ENCODE data around the gene EFCAB12.

Gene EFCAB12

GRCh38 chr3:129428376-129429079, at the start of gene EFCAB12:
Gene EFCAB12 (minus strand): TSS chr3:129428636. CDS start chr3:129428488, 148 bp downstream.
- peak within 1 kb of the TSS; percentile 82 to 84 for H3K4me3 Mint-ChIP-seq
- ATAC-seq (replicated peaks) (peak; percentile 95 to 98), DNase-seq (peak; percentile 85)
- H3K36me3 Mint-ChIP-seq = peaks cover 23 to 50% of the 10 kb centered on the region in 2 donors
- peaks cover 8 to 16% of the 10 kb centered on the region in 2 donors for H3K9me3 Mint-ChIP-seq
- peaks cover 40 to 57% of the 10 kb centered on the region in 2 donors for H3K4me1 Mint-ChIP-seq
- H3K27me3 Mint-ChIP-seq = no peaks in the 10 kb centered on the region
- peak within 1 kb of the TSS; percentile 80 for H3K27ac Mint-ChIP-seq

DNA sequence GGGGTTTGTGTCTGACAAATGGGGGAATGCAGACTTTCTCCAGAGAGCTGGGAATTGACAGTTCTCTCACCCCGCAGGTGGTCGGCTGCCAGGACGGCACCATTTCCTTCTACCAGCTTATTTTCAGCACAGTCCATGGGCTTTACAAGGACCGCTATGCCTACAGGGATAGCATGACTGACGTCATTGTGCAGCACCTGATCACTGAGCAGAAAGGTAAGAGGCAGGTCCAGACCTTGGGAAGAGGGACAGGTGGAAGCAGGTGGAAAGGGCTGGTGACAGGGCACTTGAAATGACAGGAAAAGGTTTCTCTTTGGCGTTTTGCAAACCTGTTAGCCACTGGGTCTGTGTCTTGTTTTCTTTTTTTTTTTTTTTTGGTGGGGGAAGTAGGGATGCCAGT, 48.1 kb upstream of the EFCAB12 start:
- H3K27me3 Mint-ChIP-seq = no peaks in the 10 kb centered on the region
- ATAC-seq (replicated peaks) (no peak), DNase-seq (no peak)
- no peaks in the 10 kb centered on the region for H3K4me1 Mint-ChIP-seq
- no peaks in the 10 kb centered on the region for H3K9me3 Mint-ChIP-seq
- no peak overlapping the region for H3K27ac Mint-ChIP-seq
- H3K4me3 Mint-ChIP-seq = no peak overlapping the region
- peaks cover 23 to 52% of the 10 kb centered on the region in 2 donors for H3K36me3 Mint-ChIP-seq

- Mint-ChIP-seq H3K36me3 (peaks cover 21 to 51% of the 10 kb centered on the region in 2 donors), H3K9me3 (no peaks in the 10 kb centered on the region), H3K27ac (no peak overlapping the region)
Observed at GRCh38 chr3:129475863-129476262, 47.4 kb upstream of the EFCAB12 start.

GRCh38 chr3:129474984-129475804, 46.8 kb upstream of the EFCAB12 start:
- no peak for DNase-seq
- H3K27ac Mint-ChIP-seq = no peak overlapping the region
- no peaks in the 10 kb centered on the region for H3K4me1 Mint-ChIP-seq
- H3K4me3 Mint-ChIP-seq = no peak overlapping the region
- H3K9me3 Mint-ChIP-seq = no peaks in the 10 kb centered on the region
- H3K27me3 Mint-ChIP-seq = no peaks in the 10 kb centered on the region
- no peak for ATAC-seq (replicated peaks)
- H3K36me3 Mint-ChIP-seq = peaks cover 15 to 46% of the 10 kb centered on the region in 2 donors

More at GRCh38 chr3:129475863-129476262, 47.4 kb upstream of the EFCAB12 start:
- ATAC-seq (replicated peaks) = no peak
- no peak overlapping the region for H3K4me3 Mint-ChIP-seq
- H3K27me3 Mint-ChIP-seq = no peaks in the 10 kb centered on the region
- no peak for DNase-seq
- H3K4me1 Mint-ChIP-seq = no peaks in the 10 kb centered on the region

- H3K27me3 Mint-ChIP-seq = no peaks in the 10 kb centered on the region
- ATAC-seq (replicated peaks) = no peak
- DNase-seq = no peak
- H3K36me3 Mint-ChIP-seq = peaks cover 15 to 44% of the 10 kb centered on the region in 2 donors
- H3K4me3 Mint-ChIP-seq = no peak overlapping the region
- H3K4me1 Mint-ChIP-seq = no peaks in the 10 kb centered on the region
- no peak overlapping the region for H3K27ac Mint-ChIP-seq
- H3K9me3 Mint-ChIP-seq = no peaks in the 10 kb centered on the region
Observed at GRCh38 chr3:129473769-129474152, 45.3 kb upstream of the EFCAB12 start.

- Mint-ChIP-seq H3K4me3 (no peak overlapping the region), H3K27me3 (no peaks in the 10 kb centered on the region), H3K9me3 (no peaks in the 10 kb centered on the region), H3K27ac (no peak overlapping the region), H3K4me1 (no peaks in the 10 kb centered on the region), H3K36me3 (peaks cover 15 to 44% of the 10 kb centered on the region in 2 donors)
- ATAC-seq (replicated peaks) (no peak), DNase-seq (no peak)
Observed at GRCh38 chr3:129473067-129473768, 44.8 kb upstream of the EFCAB12 start.

DNA sequence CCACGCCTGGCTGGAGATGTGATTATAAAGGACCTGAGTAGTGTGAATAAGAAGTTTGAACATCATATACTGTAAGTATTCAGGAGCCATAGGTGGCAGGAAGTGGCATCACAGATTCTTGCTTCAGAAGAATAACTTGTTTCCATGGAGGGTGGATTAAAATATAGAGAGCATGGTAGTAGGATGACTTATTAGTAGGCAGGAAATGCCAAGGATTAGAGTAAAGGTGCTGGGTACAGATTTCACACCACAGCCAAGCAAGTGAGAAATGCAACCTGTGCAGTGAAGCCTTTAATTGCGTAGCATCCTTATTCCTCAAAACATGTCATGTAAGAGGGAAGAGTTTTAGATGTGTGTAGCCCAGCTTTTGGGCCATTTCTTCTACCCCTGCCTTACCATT, 42.4 kb upstream of the EFCAB12 start:
- Mint-ChIP-seq H3K36me3 (peaks cover 10 to 36% of the 10 kb centered on the region in 2 donors), H3K4me3 (no peak overlapping the region), H3K27me3 (no peaks in the 10 kb centered on the region), H3K9me3 (no peaks in the 10 kb centered on the region), H3K4me1 (no peaks in the 10 kb centered on the region), H3K27ac (no peak overlapping the region)
- ATAC-seq (replicated peaks) (no peak), DNase-seq (no peak)

- H3K36me3 Mint-ChIP-seq = peaks cover 9 to 26% of the 10 kb centered on the region in 2 donors
- no peak overlapping the region for H3K4me3 Mint-ChIP-seq
- no peaks in the 10 kb centered on the region for H3K27me3 Mint-ChIP-seq
- no peaks in the 10 kb centered on the region for H3K4me1 Mint-ChIP-seq
- no peak overlapping the region for H3K27ac Mint-ChIP-seq
- ATAC-seq (replicated peaks) = no peak
- H3K9me3 Mint-ChIP-seq = no peaks in the 10 kb centered on the region
- DNase-seq = no peak
Observed at GRCh38 chr3:129469026-129469425, 40.6 kb upstream of the EFCAB12 start.

GRCh38 chr3:129467932-129468331, 39.5 kb upstream of the EFCAB12 start:
- Mint-ChIP-seq H3K4me1 (no peaks in the 10 kb centered on the region), H3K9me3 (no peaks in the 10 kb centered on the region)
- no peak for ATAC-seq (replicated peaks)

DNA sequence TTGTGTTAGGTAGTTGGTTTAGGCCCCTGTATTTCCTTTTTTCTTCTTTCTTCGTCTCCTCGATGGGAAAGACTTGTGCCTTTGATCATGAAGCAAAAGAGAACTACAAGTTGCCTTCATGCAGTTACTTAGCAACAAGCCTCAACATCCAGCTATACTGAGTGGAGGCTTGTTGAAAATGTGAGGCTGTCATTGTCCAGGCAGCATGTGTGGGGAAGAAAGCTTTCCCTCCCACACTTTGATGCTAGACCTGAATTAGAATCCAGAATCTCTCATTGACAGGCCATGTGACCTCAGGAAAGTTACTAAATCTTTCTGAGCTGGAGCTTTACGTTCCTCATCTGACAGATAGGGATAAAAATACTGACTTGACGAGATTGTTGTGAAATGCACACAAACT, 35.3 kb upstream of the EFCAB12 start:
- Mint-ChIP-seq H3K36me3 (peaks cover 3 to 28% of the 10 kb centered on the region in 2 donors), H3K27ac (no peak overlapping the region), H3K27me3 (no peaks in the 10 kb centered on the region), H3K9me3 (no peaks in the 10 kb centered on the region), H3K4me3 (no peak overlapping the region), H3K4me1 (peaks cover 4 to 13% of the 10 kb centered on the region in 2 donors)
- DNase-seq (no peak), ATAC-seq (replicated peaks) (no peak)

More at GRCh38 chr3:129467932-129468331, 39.5 kb upstream of the EFCAB12 start:
- H3K27me3 Mint-ChIP-seq = no peaks in the 10 kb centered on the region
- H3K4me3 Mint-ChIP-seq = no peak overlapping the region
- H3K27ac Mint-ChIP-seq = no peak overlapping the region
- H3K36me3 Mint-ChIP-seq = peaks cover 9 to 31% of the 10 kb centered on the region in 2 donors
- no peak for DNase-seq

DNA sequence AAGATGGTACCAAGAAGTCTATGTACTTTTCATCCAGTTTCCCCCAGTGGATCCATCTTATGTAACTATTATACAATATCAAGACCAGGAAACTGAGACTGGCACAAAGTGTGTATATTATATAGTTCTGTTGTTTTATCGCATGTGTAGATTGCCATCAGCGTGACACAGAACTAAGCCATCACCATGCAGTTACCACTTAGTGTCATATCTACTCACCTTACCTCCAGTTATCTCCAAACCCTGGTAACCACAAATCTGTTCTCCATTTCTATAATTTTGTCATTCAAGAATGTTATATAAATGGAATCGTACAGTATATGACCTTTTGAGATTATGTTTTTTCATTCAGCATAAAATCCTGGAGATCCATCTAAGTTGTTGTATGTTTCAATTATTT, 34.7 kb upstream of the EFCAB12 start:
- Mint-ChIP-seq H3K27ac (no peak overlapping the region), H3K27me3 (no peaks in the 10 kb centered on the region), H3K4me3 (no peak overlapping the region), H3K9me3 (no peaks in the 10 kb centered on the region), H3K4me1 (peaks cover 4 to 13% of the 10 kb centered on the region in 2 donors), H3K36me3 (peaks cover 3 to 28% of the 10 kb centered on the region in 2 donors)
- ATAC-seq (replicated peaks) = no peak
- no peak for DNase-seq

DNA sequence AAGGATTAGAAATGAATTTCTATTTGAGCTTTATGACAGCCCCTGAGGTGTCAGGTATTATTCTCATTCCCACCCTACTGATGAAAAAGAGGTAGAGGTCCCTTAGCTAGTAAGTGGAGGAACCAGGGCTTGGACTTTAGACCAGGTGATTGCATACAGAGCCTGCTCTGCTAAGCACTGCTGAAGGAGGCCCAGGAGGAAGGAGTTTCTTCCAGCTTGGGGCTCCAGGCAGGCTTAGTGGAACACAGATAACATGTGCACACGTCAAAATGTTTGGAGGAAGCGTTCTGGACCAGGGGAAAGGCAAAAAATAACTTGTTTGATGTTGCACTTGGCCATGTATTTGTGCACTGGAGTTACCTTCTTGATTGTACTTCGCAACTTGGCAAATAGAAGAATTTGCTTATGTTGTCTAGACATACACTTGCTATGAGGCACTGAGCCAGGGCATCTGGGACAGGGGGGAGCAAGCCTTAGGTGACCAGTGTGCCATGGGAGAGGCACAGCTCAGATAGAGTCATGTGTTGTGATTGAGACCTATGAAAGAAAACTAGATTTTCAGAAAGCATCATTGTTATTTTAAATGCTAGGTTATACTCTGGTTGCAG, 34.0 kb upstream of the EFCAB12 start:
- H3K4me3 Mint-ChIP-seq = no peak overlapping the region
- ATAC-seq (replicated peaks) (no peak), DNase-seq (no peak)
- no peak overlapping the region for H3K27ac Mint-ChIP-seq
- H3K27me3 Mint-ChIP-seq = no peaks in the 10 kb centered on the region
- no peaks in the 10 kb centered on the region for H3K9me3 Mint-ChIP-seq
- H3K36me3 Mint-ChIP-seq = peaks cover 1 to 26% of the 10 kb centered on the region in 2 donors
- H3K4me1 Mint-ChIP-seq = peaks cover 4 to 13% of the 10 kb centered on the region in 2 donors

GRCh38 chr3:129461461-129462146, 33.2 kb upstream of the EFCAB12 start:
- H3K27ac Mint-ChIP-seq = no peak overlapping the region
- H3K4me3 Mint-ChIP-seq = no peak overlapping the region
- no peak for DNase-seq
- ATAC-seq (replicated peaks) = no peak
- H3K36me3 Mint-ChIP-seq = peaks cover 4 to 19% of the 10 kb centered on the region in 2 donors
- H3K9me3 Mint-ChIP-seq = no peaks in the 10 kb centered on the region
- H3K27me3 Mint-ChIP-seq = no peaks in the 10 kb centered on the region
- peaks cover 4 to 13% of the 10 kb centered on the region in 2 donors for H3K4me1 Mint-ChIP-seq
